ACHN (cell line): Measurements from ENCODE around the gene DISC1.
"Not testable (repeated sequence)": the region's sequence is repeated elsewhere in the genome, so short reads cannot be mapped to it uniquely, and the experiment has no call there.

ENCODE experiments used
- DNase-seq: peaks from one replicate; pipeline ENCODE4 v3.0.0-alpha.2; 2015
- in situ Hi-C: cut with HindIII; loops from 2 replicates; pipeline ENCODE4 v1.10.0; 2017; ENCODE audit warnings: low sequenced_read_pairs, low pct_ligation_motif_present, low pct_unique_long_range_greater_than_20kb

The DISC1 gene

DNA sequence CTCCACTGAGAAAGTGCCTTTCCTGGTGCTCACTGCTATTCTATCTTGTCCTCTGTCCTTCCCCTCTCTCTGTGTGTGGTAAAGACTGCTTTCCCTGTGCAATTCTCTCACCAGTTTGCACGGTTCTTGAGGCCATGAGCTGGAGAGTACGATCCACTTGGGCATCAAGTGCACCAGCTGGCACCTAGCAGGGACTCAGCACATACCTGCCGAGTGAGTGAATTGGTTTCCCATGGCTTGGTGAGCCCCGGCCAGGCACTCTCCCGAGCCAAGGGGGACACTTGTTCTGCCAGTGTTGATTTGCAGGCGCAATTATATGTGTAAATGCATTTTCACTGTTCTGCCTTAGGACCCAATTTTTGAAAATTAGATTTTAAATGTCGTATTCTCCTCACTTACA, 313.5 kb downstream of the DISC1 start:
- DNase-seq, result no peak
- in situ Hi-C loops, result no loop called here

DNA sequence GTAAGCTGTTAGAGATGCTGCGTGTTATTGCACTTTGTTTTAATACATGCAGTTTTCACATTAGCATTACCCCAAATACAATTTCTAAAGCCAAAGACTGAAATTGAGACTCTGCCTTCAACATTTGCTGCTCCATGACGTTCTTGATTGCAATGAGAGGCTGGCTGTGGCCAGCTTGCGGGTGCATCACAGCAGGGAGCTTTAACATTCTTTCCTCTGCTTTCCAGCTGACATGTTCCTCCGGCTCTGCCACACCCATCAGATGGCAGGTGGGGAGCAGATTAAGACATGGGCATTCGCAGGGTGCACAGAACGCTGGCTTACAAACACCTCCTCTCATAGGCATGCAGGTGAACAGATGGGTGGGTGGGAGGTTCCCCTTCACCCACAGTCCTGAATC, 314.1 kb downstream of the DISC1 start:
- in situ Hi-C loops, result no loop called here
- no peak for DNase-seq

DNA sequence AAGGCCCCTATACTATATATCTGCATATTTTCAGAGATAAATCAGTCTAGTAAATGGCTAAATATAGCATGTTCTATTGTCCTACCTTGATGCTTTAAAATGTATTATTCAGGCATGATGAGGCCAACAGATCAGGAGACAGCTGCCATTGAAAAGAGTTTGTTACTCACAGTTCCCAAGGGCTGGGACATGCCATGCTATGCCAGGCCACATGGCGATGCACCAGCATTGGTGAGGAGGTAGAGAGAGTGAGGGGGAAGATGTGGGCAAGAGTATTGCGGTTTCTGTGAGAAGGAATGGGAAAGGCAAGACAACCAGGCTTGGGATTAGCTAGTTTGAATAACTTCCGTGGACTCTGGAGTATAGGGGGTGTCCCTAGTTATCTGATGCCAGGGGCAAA, 316.5 kb downstream of the DISC1 start:
- in situ Hi-C loops, result no loop called here
- DNase-seq, result no peak

DNA sequence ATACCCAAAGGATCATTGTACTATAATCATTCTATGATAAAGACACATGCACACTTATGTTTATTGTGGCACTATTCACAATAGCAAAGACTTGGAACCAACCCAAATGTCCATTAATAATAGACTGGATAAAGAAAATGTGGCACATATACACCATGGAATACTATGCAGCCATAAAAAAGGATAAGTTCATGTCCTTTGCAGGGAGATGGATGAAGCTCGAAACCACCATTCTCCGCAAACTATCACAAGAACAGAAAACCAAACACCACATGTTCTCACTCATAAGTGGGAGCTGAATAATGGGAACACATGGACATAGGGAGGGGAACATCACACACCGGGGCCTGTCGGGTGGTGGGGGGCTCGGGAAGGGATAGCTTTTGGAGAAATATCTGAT, 321.5 kb downstream of the DISC1 start:
- in situ Hi-C loops, DNase-seq: not testable (repeated sequence)

DNA sequence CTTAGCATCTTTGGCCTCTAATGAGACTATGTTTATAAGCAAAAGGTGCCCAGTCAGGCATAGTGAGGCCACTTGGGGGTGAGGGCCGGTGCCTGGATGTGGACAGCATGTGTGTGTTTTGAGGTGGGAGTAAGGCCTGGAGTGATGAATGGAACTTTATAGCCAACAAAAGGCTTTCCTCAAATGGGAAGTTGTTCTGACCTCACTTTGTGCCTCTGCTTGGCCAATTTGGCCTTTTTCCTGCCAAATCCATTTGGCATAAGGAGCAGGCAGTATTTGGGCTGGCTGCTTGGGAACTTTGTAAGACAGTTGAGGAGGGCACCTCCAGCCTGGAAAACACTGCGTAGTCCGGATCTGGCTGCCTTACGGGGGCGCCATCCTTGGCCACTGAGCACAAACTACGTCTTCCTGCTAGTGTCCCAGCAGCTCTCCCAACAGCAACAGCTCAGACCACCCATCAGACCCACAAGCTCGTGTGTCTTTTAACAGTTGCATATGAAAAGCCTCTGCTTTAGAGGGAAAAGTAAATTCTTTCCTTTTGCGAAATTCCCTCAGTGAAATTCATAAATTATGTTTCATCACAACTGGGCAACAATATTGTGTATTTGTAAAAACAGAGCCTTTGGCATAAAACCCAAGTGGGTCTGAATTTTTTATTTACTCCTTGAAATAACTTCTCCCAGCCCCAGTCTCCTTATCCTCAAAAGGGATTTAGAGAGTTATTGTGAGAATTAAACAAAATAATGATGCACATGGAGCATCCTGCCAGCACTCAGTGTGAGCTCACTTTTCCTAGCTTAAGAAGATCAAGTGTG, 322.9 kb downstream of the DISC1 start:
- DNase-seq, result no peak
- in situ Hi-C loops, result no loop called here

GRCh38 chr1:231950331-231951128, 323.9 kb downstream of the DISC1 start:
- no peak for DNase-seq
- in situ Hi-C loops, result no loop called here

- in situ Hi-C loops, result no loop called here
- DNase-seq, result no peak
Measured at GRCh38 chr1:231951374-231951773, 324.8 kb downstream of the DISC1 start.

DNA sequence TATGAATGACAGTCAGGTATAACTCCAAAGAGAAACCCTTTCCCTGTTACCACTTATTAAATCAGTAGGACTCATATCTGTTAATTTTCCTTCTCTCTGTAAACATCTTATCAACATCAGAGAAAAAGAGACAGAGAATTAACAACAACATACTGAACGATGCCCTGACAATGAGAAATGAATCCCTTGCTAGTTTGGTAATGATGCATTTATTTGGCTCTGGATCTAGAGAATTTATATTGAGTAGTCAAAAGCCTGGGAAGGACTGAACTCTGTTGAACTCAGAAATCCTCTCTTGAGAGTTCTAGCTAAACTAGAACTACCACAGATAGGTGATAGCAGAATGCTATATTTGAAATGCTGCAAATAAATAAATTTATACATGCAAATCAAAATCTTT, 325.6 kb downstream of the DISC1 start:
- in situ Hi-C loops, result no loop called here
- DNase-seq, result no peak

- in situ Hi-C loops, result no loop called here
- DNase-seq, result no peak
Measured at GRCh38 chr1:231953660-231954059, 327.1 kb downstream of the DISC1 start.

DNA sequence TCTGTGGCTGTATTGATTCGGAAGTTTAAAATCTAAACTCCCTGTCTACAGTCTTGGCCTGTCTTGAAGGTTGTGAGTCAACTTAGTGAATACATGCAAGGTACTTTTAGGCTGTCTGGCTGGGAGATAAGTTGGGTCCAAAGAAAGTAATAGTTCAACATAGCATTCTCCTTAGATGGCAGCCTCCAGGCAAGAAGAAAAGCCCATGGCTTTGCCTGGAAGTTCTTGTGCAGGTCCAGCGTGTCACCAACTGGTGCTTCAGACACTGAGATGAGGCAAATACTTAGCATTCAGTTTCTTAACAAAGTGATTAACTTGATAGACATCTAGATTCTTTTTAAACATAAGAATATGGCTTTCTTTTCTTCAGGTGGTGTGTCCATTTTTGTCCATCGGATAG, 328.2 kb downstream of the DISC1 start:
- DNase-seq, result no peak
- in situ Hi-C loops, result no loop called here

DNA sequence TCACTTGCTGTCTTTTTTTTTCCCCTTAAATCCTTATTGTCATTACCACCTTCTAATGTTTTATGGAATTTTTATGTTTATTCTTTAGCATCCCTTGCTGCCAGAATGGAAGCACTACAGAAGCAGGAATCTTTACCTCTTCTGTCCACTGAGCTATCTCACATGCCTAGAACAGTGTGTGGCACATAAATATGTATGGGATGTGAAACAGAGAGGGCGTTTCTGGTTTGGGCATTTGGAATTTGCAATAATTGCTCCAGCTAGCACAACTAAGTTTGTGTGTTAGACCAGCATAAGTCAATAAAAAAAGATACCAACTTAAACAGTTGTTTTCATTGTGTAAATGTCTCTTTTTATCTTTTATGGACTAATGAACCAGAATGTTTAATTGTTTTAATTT, 330.8 kb downstream of the DISC1 start:
- DNase-seq, result no peak
- in situ Hi-C loops, result no loop called here

DNA sequence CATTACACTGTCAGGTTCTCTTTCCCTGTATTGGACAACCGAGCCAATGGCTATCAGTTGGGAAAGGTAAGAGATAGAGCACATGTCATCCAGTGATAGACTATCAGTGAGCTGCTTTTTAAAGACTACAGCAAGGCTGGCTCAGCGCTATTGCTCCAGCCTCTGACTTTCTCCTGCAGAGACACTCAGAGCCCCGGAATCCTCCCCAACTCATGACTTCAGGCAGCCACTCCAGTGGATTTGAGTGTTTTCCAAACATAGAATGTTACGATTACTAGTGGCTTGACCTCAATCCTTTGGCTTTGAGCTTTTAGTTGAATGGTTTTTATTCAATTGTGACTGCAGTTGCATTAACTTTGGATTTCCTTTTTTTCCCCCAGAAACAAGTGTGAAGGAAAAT, 331.9 kb downstream of the DISC1 start:
- DNase-seq, result no peak
- in situ Hi-C loops, result no loop called here

GRCh38 chr1:231959225-231959884, 332.8 kb downstream of the DISC1 start:
- in situ Hi-C loops, result no loop called here
- DNase-seq, result no peak

GRCh38 chr1:231961801-231962200, 335.2 kb downstream of the DISC1 start:
- DNase-seq, in situ Hi-C loops: not testable (repeated sequence)

DNA sequence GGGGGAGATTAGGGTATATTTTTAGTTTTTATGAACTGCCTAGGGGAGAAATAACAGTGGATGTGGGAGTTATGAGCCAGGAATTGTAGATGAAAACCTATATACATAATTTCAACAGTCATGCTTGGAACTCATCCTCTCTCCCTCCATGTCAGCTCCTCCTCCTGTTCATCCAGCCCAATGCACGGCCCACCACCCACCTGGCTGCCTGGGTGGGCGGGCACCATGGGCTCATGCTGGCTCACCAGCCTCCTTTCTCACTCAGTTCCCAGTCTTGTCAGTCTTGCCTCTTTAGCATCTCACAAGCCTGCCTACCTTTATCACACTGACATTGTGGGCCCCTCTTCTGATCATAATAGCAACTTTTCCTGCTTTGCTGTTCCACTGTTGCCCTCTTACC, 336.0 kb downstream of the DISC1 start:
- DNase-seq, result no peak
- in situ Hi-C loops, result no loop called here

DNA sequence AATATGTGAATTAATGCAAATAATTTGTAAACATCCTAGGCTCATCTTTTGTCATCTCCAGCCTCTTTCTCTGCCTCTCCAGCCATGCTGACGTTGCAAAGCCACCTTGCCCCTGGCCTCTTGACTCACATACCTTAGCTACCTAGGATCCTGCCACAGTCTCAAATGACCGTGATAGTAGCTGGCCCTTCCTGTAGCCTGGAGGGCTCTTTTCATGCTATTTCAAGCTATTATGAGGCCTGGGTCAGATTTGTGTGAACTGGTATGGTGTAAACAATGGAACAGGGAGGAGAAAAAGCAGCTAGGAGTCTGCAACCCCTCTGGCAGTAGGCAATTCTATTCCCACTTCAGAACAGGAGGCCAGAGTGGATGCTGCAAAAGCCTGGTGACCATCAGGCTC, 337.7 kb downstream of the DISC1 start:
- DNase-seq, result no peak
- in situ Hi-C loops, result no loop called here

GRCh38 chr1:231964961-231965360, 338.4 kb downstream of the DISC1 start:
- in situ Hi-C loops, result no loop called here
- no peak for DNase-seq

DNA sequence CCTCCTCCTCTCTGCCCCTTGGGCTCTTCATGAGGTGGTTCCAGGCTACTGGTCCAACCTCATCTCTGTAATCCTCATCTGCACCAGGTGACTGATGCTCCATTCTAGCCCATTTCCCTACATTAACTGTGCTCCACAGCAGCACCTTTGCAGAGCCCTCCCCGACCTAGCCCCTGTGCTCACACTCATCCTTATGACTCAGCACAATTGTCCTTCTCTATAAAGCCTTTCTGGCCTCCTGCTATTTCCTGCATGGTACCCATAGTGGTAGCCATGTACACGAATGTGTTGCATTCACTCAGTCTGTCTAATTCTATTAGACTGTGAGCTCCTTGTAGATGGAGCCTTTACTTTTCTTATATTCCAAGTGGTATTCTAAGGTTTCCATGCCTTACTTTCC, 339.0 kb downstream of the DISC1 start:
- no peak for DNase-seq
- in situ Hi-C loops, result no loop called here

DNA sequence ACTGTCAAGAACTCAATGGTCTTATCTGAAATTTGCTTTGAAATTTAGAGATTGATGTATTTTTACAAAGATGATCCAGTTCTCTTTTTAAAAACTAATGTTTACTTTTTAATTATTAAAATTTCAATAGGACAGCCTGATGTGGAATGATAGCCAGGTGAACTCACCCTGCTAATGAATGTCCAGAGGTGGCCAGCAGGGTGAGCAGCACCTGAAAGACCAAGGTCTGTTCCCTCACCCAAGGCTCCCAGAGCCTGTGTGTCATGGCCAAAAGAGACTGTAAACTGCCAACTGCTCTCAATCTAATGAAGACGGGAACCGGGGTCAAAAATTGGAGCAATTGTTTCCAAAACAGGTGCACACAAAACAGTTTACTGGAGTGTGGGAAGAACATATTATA, 340.4 kb downstream of the DISC1 start:
- in situ Hi-C loops, result no loop called here
- no peak for DNase-seq
